ENCODE measurements around the gene ACTN4.

- TF ChIP-seq CTCF (IDR thresholded peaks at IDR 0.05; ENCODE audit: borderline replicate concordance, extremely low read depth, low read length, poor library complexity, severe bottlenecking) (no peak), EZH2 (IDR thresholded peaks at IDR 0.05; ENCODE audit: borderline replicate concordance, low read depth, low read length, severe bottlenecking) (no peak)
Observed at GRCh38 chr19:38696729-38697055, 49.2 kb downstream of the ACTN4 start.

All from DND-41 (cell line).